ENCODE data around the gene COMT. TPM values are rescaled to one million over a fixed set of nuclear protein-coding genes. Genes with fewer than 3 reads are reported as not detected.

Gene COMT
- total and polyA plus RNA-seq, 2 of the 4 experiments (the other 2 are of a cell fraction), result 202 to 347 TPM

GRCh38 chr22:19932367-19933206, 9.0 kb upstream of the COMT start:
- dilution Hi-C loops (cut with HindIII; ENCODE audit: low sequenced_read_pairs, unreplicated experiment), result no loop called here
- peak overlapping the region; percentile 21 for H2AFZ ChIP-seq (replicated peaks; ENCODE audit: low read length, poor library complexity)
- H4K5ac ChIP-seq (ENCODE audit: low read depth, low read length), result no peak overlapping the region
- no peak overlapping the region for H3K27ac ChIP-seq (ENCODE audit: insufficient read depth, low read length)
- no peak overlapping the region for H3K4me2 ChIP-seq (ENCODE audit: low read depth, low read length)
- in situ Hi-C loops (cut with MboI; ENCODE audit: low sequenced_read_pairs), result no loop called here
- no peak overlapping the region for H4K91ac ChIP-seq (ENCODE audit: insufficient read depth, low read depth, low read length)
- no peak overlapping the region for H2BK5ac ChIP-seq (ENCODE audit: low read depth, low read length, poor library complexity, severe bottlenecking)
- H3K4ac ChIP-seq (ENCODE audit: low read depth, low read length), result no peak overlapping the region
- intact Hi-C loops (cut with micrococcal nuclease), result no loop called here
- WGBS, 2 experiments (ENCODE audit: extremely low coverage in 2 of 2, insufficient read length in 1 of 2), result 40% methylated on average over 1 of the region's 12 CpGs; no CpG with 5 or more reads in 1 of the 2 experiments
- no peak overlapping the region for H4K8ac ChIP-seq (ENCODE audit: low read depth in 2 of 2, low read length in 2 of 2)
- H3K36me3 ChIP-seq (ENCODE audit: control insufficient read depth, insufficient read depth, low read length), result peaks cover 10% of the 10 kb centered on the region
- no TSS peak for BruUV-seq (replicated peaks)
- H3K4me1 ChIP-seq (ENCODE audit: control insufficient read depth, insufficient read depth, low read length), result no peaks in the 10 kb centered on the region
- H3K14ac ChIP-seq (replicated peaks; ENCODE audit: low read depth, low read length), result no peak overlapping the region
- no peaks in the 10 kb centered on the region; the same call in 1 of the 2 replicates for H4K20me1 ChIP-seq (ENCODE audit: insufficient read depth, low read length)
- H3K9me1 ChIP-seq (ENCODE audit: insufficient read depth, low read length), result peaks cover 15% of the 10 kb centered on the region
- no peak overlapping the region for H2BK20ac ChIP-seq (ENCODE audit: low read depth, low read length)
- no peak overlapping the region for H2AK5ac ChIP-seq (ENCODE audit: low read depth, low read length)
- H3K9me3 ChIP-seq (ENCODE audit: control insufficient read depth, insufficient read depth, low read length), result peaks cover 9% of the 10 kb centered on the region
- H2AK9ac ChIP-seq (replicated peaks; ENCODE audit: low read depth, low read length, poor library complexity), result no peak overlapping the region
- H3K79me1 ChIP-seq (ENCODE audit: low read depth in 1 of 2, low read length in 2 of 2), result peaks cover 25% of the 10 kb centered on the region in 2 experiments
- no peaks in the 10 kb centered on the region for H3K27me3 ChIP-seq (ENCODE audit: control insufficient read depth, insufficient read depth, low read length)
- no peak overlapping the region for H3K23ac ChIP-seq (ENCODE audit: low read depth, low read length)
- H3K9ac ChIP-seq (ENCODE audit: low read depth, low read length), result no peak overlapping the region
- H3K4me3 ChIP-seq (ENCODE audit: insufficient read depth, low read depth, low read length), result no peak overlapping the region
- ChIA-PET POLR2A (ENCODE audit: unreplicated experiment) (no interaction called here), CTCF (interaction anchor here (0.7 kb wide), 1 partner anchor 27 kb away, joined by 3 read pairs; no protein-coding TSS in a partner anchor)
- H3K18ac ChIP-seq (ENCODE audit: low read depth, low read length), result no peak overlapping the region
- ATAC-seq (ENCODE audit: low read depth) (no peak), DNase-seq (no peak)
- H2BK120ac ChIP-seq (ENCODE audit: low read depth, low read length), result no peak overlapping the region
- no peak overlapping the region for H3K56ac ChIP-seq (ENCODE audit: extremely low read depth, insufficient read depth, low read length)
- no peak overlapping the region for H2BK15ac ChIP-seq (ENCODE audit: low read depth, low read length)
- TF ChIP-seq CEBPB (IDR thresholded peaks at IDR 0.05; ENCODE audit: low read depth, low read length) (no peak), RFX5 (IDR thresholded peaks at IDR 0.05; ENCODE audit: low read depth, low read length) (no peak), SMC3 (IDR thresholded peaks at IDR 0.05; ENCODE audit: low read depth, low read length) (no peak), POLR2A (IDR thresholded peaks at IDR 0.05; ENCODE audit: low read depth, low read length) (no peak), MXI1 (IDR thresholded peaks at IDR 0.05; ENCODE audit: borderline replicate concordance, low read depth, low read length) (no peak), CHD1 (IDR thresholded peaks at IDR 0.05; ENCODE audit: low read depth, low read length) (no peak), CTCF (conservative IDR thresholded peaks at IDR 0.05; ENCODE audit: low read depth, low read length) (no peak), RAD21 (IDR thresholded peaks at IDR 0.05; ENCODE audit: low read length) (no peak), NFE2L2 (IDR thresholded peaks at IDR 0.05; ENCODE audit: low read depth, low read length) (no peak), RCOR1 (IDR thresholded peaks at IDR 0.05; ENCODE audit: insufficient replicate concordance, low read length) (no peak), MAFK (IDR thresholded peaks at IDR 0.05; ENCODE audit: low read depth, low read length) (no peak), BHLHE40 (IDR thresholded peaks at IDR 0.05; ENCODE audit: low read depth, low read length) (no peak), MAZ (IDR thresholded peaks at IDR 0.05; ENCODE audit: borderline replicate concordance, low read depth, low read length) (no peak)
- TF ChIP-seq, protein P1, sequence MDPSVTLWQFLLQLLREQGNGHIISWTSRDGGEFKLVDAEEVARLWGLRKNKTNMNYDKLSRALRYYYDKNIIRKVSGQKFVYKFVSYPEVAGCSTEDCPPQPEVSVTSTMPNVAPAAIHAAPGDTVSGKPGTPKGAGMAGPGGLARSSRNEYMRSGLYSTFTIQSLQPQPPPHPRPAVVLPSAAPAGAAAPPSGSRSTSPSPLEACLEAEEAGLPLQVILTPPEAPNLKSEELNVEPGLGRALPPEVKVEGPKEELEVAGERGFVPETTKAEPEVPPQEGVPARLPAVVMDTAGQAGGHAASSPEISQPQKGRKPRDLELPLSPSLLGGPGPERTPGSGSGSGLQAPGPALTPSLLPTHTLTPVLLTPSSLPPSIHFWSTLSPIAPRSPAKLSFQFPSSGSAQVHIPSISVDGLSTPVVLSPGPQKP (IDR thresholded peaks at IDR 0.05; ENCODE audit: borderline replicate concordance, low read depth, low read length), result no peak
- TF ChIP-seq, protein P2, sequence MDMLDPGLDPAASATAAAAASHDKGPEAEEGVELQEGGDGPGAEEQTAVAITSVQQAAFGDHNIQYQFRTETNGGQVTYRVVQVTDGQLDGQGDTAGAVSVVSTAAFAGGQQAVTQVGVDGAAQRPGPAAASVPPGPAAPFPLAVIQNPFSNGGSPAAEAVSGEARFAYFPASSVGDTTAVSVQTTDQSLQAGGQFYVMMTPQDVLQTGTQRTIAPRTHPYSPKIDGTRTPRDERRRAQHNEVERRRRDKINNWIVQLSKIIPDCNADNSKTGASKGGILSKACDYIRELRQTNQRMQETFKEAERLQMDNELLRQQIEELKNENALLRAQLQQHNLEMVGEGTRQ (IDR thresholded peaks at IDR 0.05; ENCODE audit: low read depth, low read length), result no peak
